Left ventricle myocardium inferior (tissue), 1 donor: ENCODE measurements around the gene DCC. TPM values are rescaled to one million over a fixed set of nuclear protein-coding genes. Genes with fewer than 3 reads are reported as not detected.

Experiments
- DNase-seq: peaks from one replicate; pipeline ENCODE4 v3.0.0-alpha.2; 2020
- H3K27ac ChIP-seq: fragments of 200-600 bp; replicated peaks from 2 replicates; pipeline ENCODE4 v1.8.0; 2021
- H3K27me3 ChIP-seq: fragments of 200-600 bp; 2 replicates; pipeline ENCODE4 v1.8.0; 2021; ENCODE audit warnings: low read depth
- H3K36me3 ChIP-seq: fragments of 200-600 bp; 2 replicates; pipeline ENCODE4 v1.8.0; 2021
- H3K4me1 ChIP-seq: fragments of 200-600 bp; 2 replicates; pipeline ENCODE4 v1.8.0; 2021
- H3K4me3 ChIP-seq: fragments of 200-600 bp; 2 replicates; pipeline ENCODE4 v1.8.0; 2021; ENCODE audit warnings: mild to moderate bottlenecking, moderate library complexity
- H3K9me3 ChIP-seq: fragments of 200-600 bp; replicated peaks from 2 replicates; pipeline ENCODE4 v1.8.0; 2021
- CTCF ChIP-seq: fragments of 200-600 bp; IDR thresholded peaks from 2 replicates; pipeline ENCODE4 v1.8.0; 2021; ENCODE audit warnings: antibody characterized with exemption, mild to moderate bottlenecking, borderline replicate concordance
- intact Hi-C: fragments of 100-400 bp; cut with micrococcal nuclease; formaldehyde crosslinking; loops from one replicate; pipeline ENCODE4 v1.11.0; 2022
- total RNA-seq: library from RNA; stranded (reverse); fragmentation: NEBNext Ultra II Directional; extraction: Animal tissue kit (Norgen Biotek cat#: 25700); gene quantifications from one replicate; pipeline ENCODE4 v1.2.1, GENCODE V29; 2021
- donor health status: DM: no; HTN: yes; CAD: no; lungs with severe emphysema.

The DCC gene
- total RNA-seq, 1 donor from 2014 or later: not detected

GRCh38 chr18:52937840-52938239 is 597.8 kb downstream of the DCC start:
- Histone ChIP-seq H3K9me3 (no peaks in the 10 kb centered on the region), H3K36me3 (no peaks in the 10 kb centered on the region), H3K27ac (no peak overlapping the region), H3K4me3 (no peak overlapping the region), H3K27me3 (no peaks in the 10 kb centered on the region), H3K4me1 (no peaks in the 10 kb centered on the region)
- DNase-seq: no peak
- TF ChIP-seq CTCF: no peak
- intact Hi-C loops: no loop called here

GRCh38 chr18:52945552-52945951 is 605.6 kb downstream of the DCC start:
- H3K27me3 ChIP-seq: no peaks in the 10 kb centered on the region
- H3K4me3 ChIP-seq: no peak overlapping the region
- no peaks in the 10 kb centered on the region for H3K4me1 ChIP-seq
- intact Hi-C loops: no loop called here
- no peak for DNase-seq
- TF ChIP-seq CTCF: no peak
- no peaks in the 10 kb centered on the region for H3K36me3 ChIP-seq
- H3K27ac ChIP-seq: no peak overlapping the region
- no peaks in the 10 kb centered on the region for H3K9me3 ChIP-seq

DNA sequence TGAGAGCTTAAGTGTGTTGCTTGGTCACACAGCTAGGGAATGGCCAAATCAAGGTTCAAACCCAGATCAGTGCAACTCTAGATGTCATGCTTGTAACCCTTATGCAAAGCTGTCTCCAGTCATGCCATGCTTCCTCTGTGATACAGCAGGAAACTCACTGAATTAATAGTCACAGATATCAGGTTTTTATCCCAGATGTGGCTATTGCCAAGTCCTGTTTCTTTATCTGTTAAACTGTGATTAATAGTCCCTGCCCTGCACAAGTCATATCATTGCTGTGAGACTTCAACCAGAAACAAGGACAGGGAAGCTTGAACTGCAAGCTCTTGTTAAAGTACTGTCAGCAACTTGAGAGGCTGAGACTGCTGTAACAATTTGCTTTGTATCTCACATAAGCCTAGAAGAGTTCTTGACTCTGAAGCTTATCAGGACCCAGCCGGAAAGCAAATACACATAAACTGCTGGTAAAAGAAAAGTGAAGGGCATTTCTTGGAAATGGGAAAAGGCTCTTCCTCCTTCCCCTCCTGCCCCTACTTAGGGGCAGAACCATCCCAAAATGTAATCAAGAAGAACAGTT is 609.0 kb downstream of the DCC start:
- Histone ChIP-seq H3K9me3 (no peaks in the 10 kb centered on the region), H3K4me1 (no peaks in the 10 kb centered on the region), H3K36me3 (no peaks in the 10 kb centered on the region), H3K27me3 (no peaks in the 10 kb centered on the region), H3K4me3 (no peak overlapping the region), H3K27ac (no peak overlapping the region)
- TF ChIP-seq CTCF: no peak
- DNase-seq: no peak
- intact Hi-C loops: no loop called here

DNA sequence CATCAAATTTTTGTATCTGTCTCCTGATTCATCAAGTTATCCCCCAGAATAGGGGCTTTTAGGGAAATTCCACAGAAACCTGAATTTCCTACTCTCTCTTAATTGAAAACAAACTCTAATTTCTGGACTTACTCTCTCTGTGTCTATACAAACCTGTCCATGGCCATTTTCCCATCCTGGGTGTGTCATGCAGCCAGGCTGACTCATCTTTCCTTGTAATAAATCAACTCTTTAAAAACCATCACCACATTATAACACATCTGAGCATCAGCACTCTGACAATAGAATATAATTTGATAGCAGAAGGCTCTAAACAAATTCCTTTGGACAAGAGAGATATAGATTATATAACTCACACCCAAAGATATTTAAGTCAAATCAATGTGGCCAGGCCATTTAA is 610.2 kb downstream of the DCC start:
- H3K4me3 ChIP-seq: no peak overlapping the region
- H3K36me3 ChIP-seq: no peaks in the 10 kb centered on the region
- no peaks in the 10 kb centered on the region for H3K27me3 ChIP-seq
- H3K4me1 ChIP-seq: no peaks in the 10 kb centered on the region
- no peaks in the 10 kb centered on the region for H3K9me3 ChIP-seq
- DNase-seq: no peak
- intact Hi-C loops: no loop called here
- no peak overlapping the region for H3K27ac ChIP-seq
- no peak for TF ChIP-seq CTCF

DNA sequence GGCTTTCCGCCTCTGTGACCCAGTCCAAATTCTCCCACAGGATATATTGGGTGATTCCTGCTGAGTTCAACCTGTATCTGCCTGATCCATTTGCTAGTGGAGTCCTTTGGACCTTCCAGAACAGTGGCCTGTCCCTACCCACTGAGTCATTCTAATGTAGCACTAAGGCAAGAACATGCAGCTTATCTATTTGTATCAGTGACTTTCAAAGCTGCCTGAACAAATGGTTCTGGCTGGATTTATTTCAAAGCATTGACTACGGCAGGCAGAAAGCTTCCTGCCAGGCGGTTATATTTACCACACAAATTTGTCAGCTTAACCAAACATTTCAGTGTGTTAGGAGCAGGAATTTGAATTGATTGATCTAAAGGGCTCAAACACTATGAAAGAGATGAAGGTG is 613.4 kb downstream of the DCC start:
- no peaks in the 10 kb centered on the region for H3K36me3 ChIP-seq
- H3K4me1 ChIP-seq: no peaks in the 10 kb centered on the region
- no peak overlapping the region for H3K4me3 ChIP-seq
- no peak for TF ChIP-seq CTCF
- intact Hi-C loops: no loop called here
- no peak overlapping the region for H3K27ac ChIP-seq
- H3K9me3 ChIP-seq: no peaks in the 10 kb centered on the region
- H3K27me3 ChIP-seq: no peaks in the 10 kb centered on the region
- no peak for DNase-seq
